ENCODE data around the gene HAPLN2.

Gene HAPLN2

GRCh38 chr1:156670359-156670758, 51.1 kb downstream of the HAPLN2 start:
- POLR2A ChIA-PET: interaction anchor here (1.2 kb wide), 1 partner anchor 9 kb away, joined by 4 read pairs; no protein-coding TSS in a partner anchor
- TF ChIP-seq GLIS1 (tag by site-specific recombination; IDR thresholded peaks at IDR 0.05) (peak; percentile 89), ZNF529 (tag by site-specific recombination; IDR thresholded peaks at IDR 0.05; ENCODE audit: insufficient replicate concordance) (no peak), GLIS2 (tag by site-specific recombination; IDR thresholded peaks at IDR 0.05) (peak; percentile 28; the same call in 1 of the 2 replicates)
- peaks cover 0 to 16% of the 10 kb centered on the region in 2 experiments; a peak in 1 of 3 replicates for H3K36me3 ChIP-seq (ENCODE audit: control insufficient read depth in 2 of 2, insufficient read depth in 1 of 2, low read length in 2 of 2)
- no peaks in the 10 kb centered on the region for H3K9me3 ChIP-seq (ENCODE audit: control insufficient read depth, insufficient read depth, low read depth, low read length)
- H3K4me3 ChIP-seq (ENCODE audit: low read depth, low read length): no peak overlapping the region
- H3K27ac ChIP-seq (ENCODE audit: extremely low read depth, low read depth, low read length): no peak overlapping the region
- CTCF ChIA-PET: interaction anchor here (0.6 to 12.6 kb wide), 4 partner anchors 9 to 43 kb away, joined by 3 to 162 read pairs (median 4); no protein-coding TSS in a partner anchor
- no peaks in the 10 kb centered on the region for H3K4me1 ChIP-seq (ENCODE audit: control insufficient read depth, insufficient read depth, low read length)

- Histone ChIP-seq H3K9me3 (ENCODE audit: control insufficient read depth, insufficient read depth, low read depth, low read length) (no peaks in the 10 kb centered on the region), H3K4me3 (ENCODE audit: low read depth, low read length) (no peak overlapping the region), H3K27ac (ENCODE audit: extremely low read depth, low read depth, low read length) (no peak overlapping the region), H3K4me1 (ENCODE audit: control insufficient read depth, insufficient read depth, low read length) (no peaks in the 10 kb centered on the region), H3K36me3 (ENCODE audit: control insufficient read depth in 2 of 2, insufficient read depth in 1 of 2, low read length in 2 of 2) (peaks cover 0 to 16% of the 10 kb centered on the region in 2 experiments; a peak in 1 of 3 replicates)
- no peak for TF ChIP-seq ZNF394 (tag by site-specific recombination; IDR thresholded peaks at IDR 0.05; ENCODE audit: borderline replicate concordance)
- TF ChIP-seq ZNF112 (tag by site-specific recombination; IDR thresholded peaks at IDR 0.05): no peak
- no peak for TF ChIP-seq ZNF776 (tag by site-specific recombination; IDR thresholded peaks at IDR 0.05; ENCODE audit: borderline replicate concordance)
- peak; percentile 34; the same call in 1 of the 2 replicates for TF ChIP-seq SCRT2 (tag by site-specific recombination; IDR thresholded peaks at IDR 0.05)
- no peak for TF ChIP-seq ZNF514 (tag by site-specific recombination; IDR thresholded peaks at IDR 0.05)
- TF ChIP-seq ZIC2 (tag by site-specific recombination; IDR thresholded peaks at IDR 0.05): peak; percentile 53; the same call in 1 of the 2 replicates
- TF ChIP-seq ZNF26 (tag by site-specific recombination; IDR thresholded peaks at IDR 0.05): no peak
- TF ChIP-seq, protein P1, sequence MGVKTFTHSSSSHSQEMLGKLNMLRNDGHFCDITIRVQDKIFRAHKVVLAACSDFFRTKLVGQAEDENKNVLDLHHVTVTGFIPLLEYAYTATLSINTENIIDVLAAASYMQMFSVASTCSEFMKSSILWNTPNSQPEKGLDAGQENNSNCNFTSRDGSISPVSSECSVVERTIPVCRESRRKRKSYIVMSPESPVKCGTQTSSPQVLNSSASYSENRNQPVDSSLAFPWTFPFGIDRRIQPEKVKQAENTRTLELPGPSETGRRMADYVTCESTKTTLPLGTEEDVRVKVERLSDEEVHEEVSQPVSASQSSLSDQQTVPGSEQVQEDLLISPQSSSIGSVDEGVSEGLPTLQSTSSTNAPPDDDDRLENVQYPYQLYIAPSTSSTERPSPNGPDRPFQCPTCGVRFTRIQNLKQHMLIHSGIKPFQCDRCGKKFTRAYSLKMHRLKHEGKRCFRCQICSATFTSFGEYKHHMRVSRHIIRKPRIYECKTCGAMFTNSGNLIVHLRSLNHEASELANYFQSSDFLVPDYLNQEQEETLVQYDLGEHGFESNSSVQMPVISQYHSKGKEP (tag by site-specific recombination; IDR thresholded peaks at IDR 0.05): no peak
- TF ChIP-seq KLF16 (tag by site-specific recombination; IDR thresholded peaks at IDR 0.05): no peak
- ChIA-PET POLR2A (interaction anchor here (1.2 kb wide), 1 partner anchor 10 kb away, joined by 4 read pairs; no protein-coding TSS in a partner anchor), CTCF (interaction anchor here (1.9 to 12.6 kb wide), 2 partner anchors 11 to 20 kb away, joined by 4 to 162 read pairs; no protein-coding TSS in a partner anchor)
Observed at GRCh38 chr1:156670791-156671190, 51.6 kb downstream of the HAPLN2 start.

GRCh38 chr1:156671804-156672203, 52.6 kb downstream of the HAPLN2 start:
- Histone ChIP-seq H3K27ac (ENCODE audit: extremely low read depth, low read depth, low read length) (no peak overlapping the region), H3K4me1 (ENCODE audit: control insufficient read depth, insufficient read depth, low read length) (no peaks in the 10 kb centered on the region), H3K9me3 (ENCODE audit: control insufficient read depth, insufficient read depth, low read depth, low read length) (no peaks in the 10 kb centered on the region), H3K36me3 (ENCODE audit: control insufficient read depth in 2 of 2, insufficient read depth in 1 of 2, low read length in 2 of 2) (peaks cover 0 to 16% of the 10 kb centered on the region in 2 experiments; a peak in 1 of 3 replicates), H3K4me3 (ENCODE audit: low read depth, low read length) (no peak overlapping the region)
- TF ChIP-seq ZBTB6 (tag by site-specific recombination; IDR thresholded peaks at IDR 0.05) (0 out of 2 replicates have a peak, but pooled peaks have one; percentile 22), ZNF2 (tag by site-specific recombination; IDR thresholded peaks at IDR 0.05) (no peak)
- ChIA-PET POLR2A (no interaction called here), CTCF (interaction anchor here (12.6 to 21.1 kb wide), 2 partner anchors 10 to 19 kb away, joined by 162 to 564 read pairs; no protein-coding TSS in a partner anchor)
